Neural progenitor cell (in vitro differentiated cells): ENCODE measurements around the gene ATL2. TPM values are rescaled to one million over a fixed set of nuclear protein-coding genes. Genes with fewer than 3 reads are reported as not detected.

Source experiments
- DNase-seq: peaks from one replicate; pipeline ENCODE4 v3.0.0-alpha.2; 2016; ENCODE audit warnings: low spot score
- H2AFZ ChIP-seq: fragments of 200-600 bp; sonication (generic); replicated peaks from 2 replicates; pipeline ENCODE4 v1.6.1; 2016; ENCODE audit warnings: antibody characterized with exemption
- H3F3A ChIP-seq: fragments of 200-600 bp; sonication (generic); 2 replicates; pipeline ENCODE4 v1.6.1; 2016; ENCODE audit warnings: antibody characterized with exemption, low read depth
- H3K27ac ChIP-seq: fragments of 200-600 bp; sonication (generic); 2 replicates; pipeline ENCODE4 v1.5.1; 2016; ENCODE audit warnings: mild to moderate bottlenecking
- H3K27me3 ChIP-seq: fragments of 200-600 bp; sonication (generic); 2 replicates; pipeline ENCODE4 v1.6.1; 2016; ENCODE audit warnings: mild to moderate bottlenecking, moderate library complexity
- H3K36me3 ChIP-seq: fragments of 200-600 bp; sonication (generic); 2 replicates; pipeline ENCODE4 v1.5.1; 2016
- H3K4me1 ChIP-seq: fragments of 200-600 bp; sonication (generic); 2 replicates; pipeline ENCODE4 v1.6.1; 2016; ENCODE audit warnings: mixed run types
- H3K4me2 ChIP-seq: fragments of 200-600 bp; sonication (generic); 2 replicates; pipeline ENCODE4 v1.6.1; 2016
- H3K4me3 ChIP-seq: fragments of 200-600 bp; sonication (generic); 2 replicates; pipeline ENCODE4 v1.5.1; 2016
- H3K79me2 ChIP-seq: fragments of 200-600 bp; sonication (generic); 2 replicates; pipeline ENCODE4 v1.6.1; 2016; ENCODE audit warnings: low read depth
- H3K9ac ChIP-seq: fragments of 200-600 bp; sonication (generic); 2 replicates; pipeline ENCODE4 v1.6.1; 2016
- H3K9me3 ChIP-seq: fragments of 200-600 bp; sonication (generic); 2 replicates; pipeline ENCODE4 v1.5.1; 2016; ENCODE audit warnings: low read depth
- H4K20me1 ChIP-seq: fragments of 200-600 bp; sonication (generic); 2 replicates; pipeline ENCODE4 v1.6.1; 2016; ENCODE audit warnings: low read depth
- H3K27ac Mint-ChIP-seq: 3 replicates; pipeline ENCODE4 v1.8.0; 2021; ENCODE audit warnings: mixed read lengths
- H3K27me3 Mint-ChIP-seq: 2 replicates; pipeline ENCODE4 v1.8.0; 2022; ENCODE audit warnings: low read depth, mild to moderate bottlenecking, inconsistent platforms, moderate library complexity, mixed read lengths; ENCODE audit not compliant: insufficient read depth
- H3K36me3 Mint-ChIP-seq: 3 replicates; pipeline ENCODE4 v1.8.0; 2021; ENCODE audit warnings: mixed read lengths
- H3K4me1 Mint-ChIP-seq: 3 replicates; pipeline ENCODE4 v1.8.0; 2021; ENCODE audit warnings: mixed read lengths
- H3K4me3 Mint-ChIP-seq: 3 replicates; pipeline ENCODE4 v1.8.0; 2021; ENCODE audit warnings: mild to moderate bottlenecking, moderate library complexity, mixed read lengths
- H3K9me3 Mint-ChIP-seq: 3 replicates; pipeline ENCODE4 v1.8.0; 2020; ENCODE audit warnings: mixed read lengths
- CTCF ChIP-seq: fragments of 200-600 bp; sonication (generic); IDR thresholded peaks from 2 replicates; pipeline ENCODE4 v1.5.1; 2017; ENCODE audit warnings: antibody characterized with exemption, mild to moderate bottlenecking
- EZH2 ChIP-seq: fragments of 200-600 bp; sonication (generic); IDR thresholded peaks from 2 replicates; pipeline ENCODE4 v1.6.1; 2017; ENCODE audit warnings: antibody characterized with exemption, mild to moderate bottlenecking, moderate library complexity
- EZH2phosphoT487 ChIP-seq: fragments of 200-600 bp; sonication (generic); IDR thresholded peaks from 2 replicates; pipeline ENCODE4 v1.6.1; 2017; ENCODE audit warnings: antibody characterized with exemption
- total RNA-seq: library from RNA; depleted of rRNA; stranded (reverse); fragments of >200 nt; gene quantifications from 2 replicates; pipeline ENCODE4 v1.2.3, GENCODE V29; 2015; ENCODE audit warnings: low replicate concordance

ATL2 gene
- total RNA-seq, 1 donor from 2014 or later: 203 TPM

GRCh38 chr2:38294597-38294996 is 82.5 kb downstream of the ATL2 start:
- Histone ChIP-seq H3K4me3 (no peak overlapping the region), H3F3A (peaks cover 7% of the 10 kb centered on the region), H3K36me3 (peaks cover 23% of the 10 kb centered on the region), H3K4me2 (no peak overlapping the region), H3K27me3 (no peaks in the 10 kb centered on the region), H3K9ac (no peak overlapping the region), H2AFZ (no peak overlapping the region), H3K9me3 (no peaks in the 10 kb centered on the region), H3K27ac (no peak overlapping the region), H3K79me2 (no peaks in the 10 kb centered on the region), H3K4me1 (no peaks in the 10 kb centered on the region), H4K20me1 (no peaks in the 10 kb centered on the region)
- H3K27me3 Mint-ChIP-seq: no peaks in the 10 kb centered on the region
- peaks cover 27% of the 10 kb centered on the region for H3K36me3 Mint-ChIP-seq
- no peak overlapping the region for H3K27ac Mint-ChIP-seq
- no peaks in the 10 kb centered on the region for H3K9me3 Mint-ChIP-seq
- TF ChIP-seq CTCF: no peak
- no peak for TF ChIP-seq EZH2
- TF ChIP-seq EZH2phosphoT487: no peak
- H3K4me3 Mint-ChIP-seq: no peak overlapping the region
- no peak for DNase-seq
- no peaks in the 10 kb centered on the region for H3K4me1 Mint-ChIP-seq

- H3K9me3 ChIP-seq: no peaks in the 10 kb centered on the region
- H3K27me3 Mint-ChIP-seq: no peaks in the 10 kb centered on the region
Measured at GRCh38 chr2:38293152-38293865, 83.8 kb downstream of the ATL2 start.

GRCh38 chr2:38290332-38290731 is 86.7 kb downstream of the ATL2 start:
- Histone ChIP-seq H2AFZ (no peak overlapping the region), H3K27me3 (no peaks in the 10 kb centered on the region), H3K36me3 (no peaks in the 10 kb centered on the region), H4K20me1 (no peaks in the 10 kb centered on the region), H3K79me2 (no peaks in the 10 kb centered on the region), H3K9ac (no peak overlapping the region), H3K4me2 (no peak overlapping the region), H3K9me3 (no peaks in the 10 kb centered on the region), H3K27ac (no peak overlapping the region), H3K4me1 (no peaks in the 10 kb centered on the region), H3K4me3 (no peak overlapping the region), H3F3A (no peaks in the 10 kb centered on the region)
- H3K9me3 Mint-ChIP-seq: no peaks in the 10 kb centered on the region
- no peak overlapping the region for H3K27ac Mint-ChIP-seq
- TF ChIP-seq EZH2phosphoT487 (no peak), EZH2 (no peak), CTCF (no peak)
- H3K4me1 Mint-ChIP-seq: no peaks in the 10 kb centered on the region
- H3K36me3 Mint-ChIP-seq: peaks cover 7% of the 10 kb centered on the region
- no peak for DNase-seq
- H3K4me3 Mint-ChIP-seq: no peak overlapping the region
- peaks cover 2% of the 10 kb centered on the region for H3K27me3 Mint-ChIP-seq

More at GRCh38 chr2:38293152-38293865, 83.8 kb downstream of the ATL2 start:
- no peak for TF ChIP-seq EZH2phosphoT487
- no peak for TF ChIP-seq EZH2
- TF ChIP-seq CTCF: no peak
- Mint-ChIP-seq H3K27ac (no peak overlapping the region), H3K4me1 (no peaks in the 10 kb centered on the region), H3K9me3 (no peaks in the 10 kb centered on the region), H3K4me3 (no peak overlapping the region), H3K36me3 (peaks cover 21% of the 10 kb centered on the region)
- H3K27me3 ChIP-seq: no peaks in the 10 kb centered on the region
- H3K4me3 ChIP-seq: no peak overlapping the region
- H2AFZ ChIP-seq: no peak overlapping the region
- no peaks in the 10 kb centered on the region for H4K20me1 ChIP-seq
- DNase-seq: no peak
- peaks cover 17% of the 10 kb centered on the region for H3K36me3 ChIP-seq
- H3K79me2 ChIP-seq: no peaks in the 10 kb centered on the region
- H3K4me2 ChIP-seq: no peak overlapping the region
- peaks cover 7% of the 10 kb centered on the region for H3F3A ChIP-seq
- no peak overlapping the region for H3K9ac ChIP-seq
- no peaks in the 10 kb centered on the region for H3K4me1 ChIP-seq
- H3K27ac ChIP-seq: no peak overlapping the region
